HL-60 (cell line): ENCODE data around the gene UVSSA.
A peak's percentile ranks its signal among the peaks of the same experiment; 100 is the strongest.

Experiments
- DNase-seq, 2 experiments: peaks; one replicate each; pipeline ENCODE4 v3.0.0-alpha.2; 2010 to 2020; ENCODE audit warnings: low read depth in 1 of 2, low spot score in 1 of 2
- H3K27ac ChIP-seq: fragments of 250-450 bp; sonication (Bioruptor Pico); replicated peaks from 2 replicates; pipeline ENCODE4 v1.5.1; 2020; ENCODE audit warnings: mild to moderate bottlenecking, moderate library complexity
- H3K27me3 ChIP-seq: fragments of 250-450 bp; sonication (Bioruptor Pico); 2 replicates; pipeline ENCODE4 v1.5.1; 2021; ENCODE audit warnings: mild to moderate bottlenecking, moderate library complexity; ENCODE audit not compliant: insufficient read depth, poor library complexity, severe bottlenecking
- H3K4me3 ChIP-seq: replicated peaks from 2 replicates; pipeline ENCODE4 v1.5.1; 2011; ENCODE audit warnings: mild to moderate bottlenecking, control low read depth, low read length; ENCODE audit not compliant: insufficient read depth
- GABPA ChIP-seq: IDR thresholded peaks from 2 replicates; pipeline ENCODE4 v1.6.1; 2012; ENCODE audit warnings: low read depth
- POLR2AphosphoS5 ChIP-seq: IDR thresholded peaks from 2 replicates; pipeline ENCODE4 v1.6.1; 2012; ENCODE audit warnings: low read depth
- SPI1 ChIP-seq: IDR thresholded peaks from 2 replicates; pipeline ENCODE4 v1.6.1; 2012; ENCODE audit warnings: low read depth, mild to moderate bottlenecking, borderline replicate concordance
- TF ChIP-seq, protein P1 (sequence below): IDR thresholded peaks from one replicate; pipeline ENCODE4 v1.5.1; 2011; ENCODE audit warnings: low read length, control low read depth, inconsistent platforms; ENCODE audit not compliant: insufficient read depth
- TF ChIP-seq, protein P2 (sequence below): IDR thresholded peaks from 2 replicates; pipeline ENCODE4 v1.6.1; 2012; ENCODE audit warnings: low read depth; ENCODE audit not compliant: insufficient replicate concordance

UVSSA gene

DNA sequence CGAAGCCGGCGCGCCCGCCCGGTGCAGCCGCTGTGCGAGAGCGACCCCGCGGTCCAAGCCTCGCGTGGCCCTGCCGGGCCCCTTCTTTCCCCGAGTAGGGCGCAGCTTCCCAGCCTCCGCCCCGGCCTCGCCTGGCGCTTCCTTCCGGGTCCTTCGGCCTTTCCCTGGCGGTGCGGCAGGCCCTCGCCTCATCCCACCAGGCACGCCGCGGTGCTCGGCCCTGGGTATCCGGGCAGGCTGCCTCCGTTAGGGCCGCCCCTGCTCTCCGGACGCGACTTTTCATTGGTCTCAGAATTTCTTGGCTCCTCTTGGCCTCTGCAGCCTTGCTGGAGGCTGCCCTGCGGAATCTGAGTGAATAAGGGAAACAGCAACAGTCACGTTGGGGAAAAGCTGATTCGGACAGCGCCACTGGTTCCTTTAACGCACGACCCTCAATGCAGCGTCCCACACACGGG lies 429 bp downstream of the UVSSA start:
- TF ChIP-seq, protein P1, sequence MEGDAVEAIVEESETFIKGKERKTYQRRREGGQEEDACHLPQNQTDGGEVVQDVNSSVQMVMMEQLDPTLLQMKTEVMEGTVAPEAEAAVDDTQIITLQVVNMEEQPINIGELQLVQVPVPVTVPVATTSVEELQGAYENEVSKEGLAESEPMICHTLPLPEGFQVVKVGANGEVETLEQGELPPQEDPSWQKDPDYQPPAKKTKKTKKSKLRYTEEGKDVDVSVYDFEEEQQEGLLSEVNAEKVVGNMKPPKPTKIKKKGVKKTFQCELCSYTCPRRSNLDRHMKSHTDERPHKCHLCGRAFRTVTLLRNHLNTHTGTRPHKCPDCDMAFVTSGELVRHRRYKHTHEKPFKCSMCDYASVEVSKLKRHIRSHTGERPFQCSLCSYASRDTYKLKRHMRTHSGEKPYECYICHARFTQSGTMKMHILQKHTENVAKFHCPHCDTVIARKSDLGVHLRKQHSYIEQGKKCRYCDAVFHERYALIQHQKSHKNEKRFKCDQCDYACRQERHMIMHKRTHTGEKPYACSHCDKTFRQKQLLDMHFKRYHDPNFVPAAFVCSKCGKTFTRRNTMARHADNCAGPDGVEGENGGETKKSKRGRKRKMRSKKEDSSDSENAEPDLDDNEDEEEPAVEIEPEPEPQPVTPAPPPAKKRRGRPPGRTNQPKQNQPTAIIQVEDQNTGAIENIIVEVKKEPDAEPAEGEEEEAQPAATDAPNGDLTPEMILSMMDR: no peak
- TF ChIP-seq, protein P2, sequence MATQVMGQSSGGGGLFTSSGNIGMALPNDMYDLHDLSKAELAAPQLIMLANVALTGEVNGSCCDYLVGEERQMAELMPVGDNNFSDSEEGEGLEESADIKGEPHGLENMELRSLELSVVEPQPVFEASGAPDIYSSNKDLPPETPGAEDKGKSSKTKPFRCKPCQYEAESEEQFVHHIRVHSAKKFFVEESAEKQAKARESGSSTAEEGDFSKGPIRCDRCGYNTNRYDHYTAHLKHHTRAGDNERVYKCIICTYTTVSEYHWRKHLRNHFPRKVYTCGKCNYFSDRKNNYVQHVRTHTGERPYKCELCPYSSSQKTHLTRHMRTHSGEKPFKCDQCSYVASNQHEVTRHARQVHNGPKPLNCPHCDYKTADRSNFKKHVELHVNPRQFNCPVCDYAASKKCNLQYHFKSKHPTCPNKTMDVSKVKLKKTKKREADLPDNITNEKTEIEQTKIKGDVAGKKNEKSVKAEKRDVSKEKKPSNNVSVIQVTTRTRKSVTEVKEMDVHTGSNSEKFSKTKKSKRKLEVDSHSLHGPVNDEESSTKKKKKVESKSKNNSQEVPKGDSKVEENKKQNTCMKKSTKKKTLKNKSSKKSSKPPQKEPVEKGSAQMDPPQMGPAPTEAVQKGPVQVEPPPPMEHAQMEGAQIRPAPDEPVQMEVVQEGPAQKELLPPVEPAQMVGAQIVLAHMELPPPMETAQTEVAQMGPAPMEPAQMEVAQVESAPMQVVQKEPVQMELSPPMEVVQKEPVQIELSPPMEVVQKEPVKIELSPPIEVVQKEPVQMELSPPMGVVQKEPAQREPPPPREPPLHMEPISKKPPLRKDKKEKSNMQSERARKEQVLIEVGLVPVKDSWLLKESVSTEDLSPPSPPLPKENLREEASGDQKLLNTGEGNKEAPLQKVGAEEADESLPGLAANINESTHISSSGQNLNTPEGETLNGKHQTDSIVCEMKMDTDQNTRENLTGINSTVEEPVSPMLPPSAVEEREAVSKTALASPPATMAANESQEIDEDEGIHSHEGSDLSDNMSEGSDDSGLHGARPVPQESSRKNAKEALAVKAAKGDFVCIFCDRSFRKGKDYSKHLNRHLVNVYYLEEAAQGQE: peak; percentile 71
- TF ChIP-seq POLR2AphosphoS5 (peak; percentile 68), SPI1 (no peak), GABPA (no peak; the same call in 1 of the 2 replicates)
- H3K27me3 ChIP-seq: no peaks in the 10 kb centered on the region
- H3K4me3 ChIP-seq: peak overlapping the region; percentile 56
- peak overlapping the region; percentile 86 for H3K27ac ChIP-seq
- peak in 1 of 2 experiments; percentile 74 for DNase-seq

GRCh38 chr4:1348014-1348513 lies 1.1 kb downstream of the UVSSA start:
- no peak for DNase-seq
- H3K27ac ChIP-seq: peak overlapping the region; percentile 86

DNA sequence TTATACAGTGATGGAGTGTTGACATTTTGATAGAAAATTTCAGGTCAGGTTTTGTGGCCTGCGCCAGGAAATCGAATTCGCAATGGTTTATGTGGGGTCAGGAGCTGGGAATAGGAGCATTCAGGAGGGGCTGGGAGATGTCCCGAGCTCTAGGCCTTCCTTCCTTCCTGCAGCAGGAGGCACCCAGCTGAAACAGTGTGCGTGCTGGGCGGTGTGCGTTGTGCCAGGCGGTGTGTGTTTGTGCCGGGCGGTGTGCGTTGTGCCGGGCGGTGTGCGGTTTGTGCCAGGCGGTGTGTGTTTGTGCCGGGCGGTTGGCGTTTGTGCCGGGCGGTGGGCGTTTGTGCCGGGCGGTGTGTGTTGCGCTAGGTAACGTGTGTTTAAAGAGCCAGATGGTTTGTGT lies 1.7 kb downstream of the UVSSA start:
- no peak overlapping the region for H3K27ac ChIP-seq
- no peak overlapping the region for H3K4me3 ChIP-seq
- no peak for DNase-seq
- TF ChIP-seq POLR2AphosphoS5: no peak
- TF ChIP-seq, protein P1: no peak
- TF ChIP-seq, protein P2: no peak
- TF ChIP-seq SPI1: no peak
- TF ChIP-seq GABPA: no peak
- no peaks in the 10 kb centered on the region for H3K27me3 ChIP-seq

More at GRCh38 chr4:1348014-1348513, 1.1 kb downstream of the UVSSA start:
- Histone ChIP-seq H3K4me3 (peak overlapping the region; percentile 56), H3K27me3 (no peaks in the 10 kb centered on the region)
- TF ChIP-seq, protein P2: no peak
- TF ChIP-seq SPI1: no peak
- TF ChIP-seq, protein P1: no peak
